ENCODE data around the gene TMEM119. TPM values are rescaled to one million over a fixed set of nuclear protein-coding genes. Genes with fewer than 3 reads are reported as not detected.

TMEM119 gene
- total RNA-seq, 1 donor from 2014 or later: 0.79 TPM

GRCh38 chr12:108605000-108605689 lies 7.3 kb upstream of the TMEM119 start:
- no peak for TF ChIP-seq CTCF (IDR thresholded peaks at IDR 0.05; ENCODE audit: insufficient read depth, low read length, severe bottlenecking)
- Histone ChIP-seq H3K4me3 (ENCODE audit: low read depth, low read length) (no peak overlapping the region), H3K27me3 (ENCODE audit: control insufficient read depth, insufficient read depth, low read length) (no peaks in the 10 kb centered on the region), H3K36me3 (ENCODE audit: control insufficient read depth, insufficient read depth, low read length) (no peaks in the 10 kb centered on the region)
- FAIRE-seq: no peak
- no peak for DNase-seq (ENCODE audit: low read depth)

DNA sequence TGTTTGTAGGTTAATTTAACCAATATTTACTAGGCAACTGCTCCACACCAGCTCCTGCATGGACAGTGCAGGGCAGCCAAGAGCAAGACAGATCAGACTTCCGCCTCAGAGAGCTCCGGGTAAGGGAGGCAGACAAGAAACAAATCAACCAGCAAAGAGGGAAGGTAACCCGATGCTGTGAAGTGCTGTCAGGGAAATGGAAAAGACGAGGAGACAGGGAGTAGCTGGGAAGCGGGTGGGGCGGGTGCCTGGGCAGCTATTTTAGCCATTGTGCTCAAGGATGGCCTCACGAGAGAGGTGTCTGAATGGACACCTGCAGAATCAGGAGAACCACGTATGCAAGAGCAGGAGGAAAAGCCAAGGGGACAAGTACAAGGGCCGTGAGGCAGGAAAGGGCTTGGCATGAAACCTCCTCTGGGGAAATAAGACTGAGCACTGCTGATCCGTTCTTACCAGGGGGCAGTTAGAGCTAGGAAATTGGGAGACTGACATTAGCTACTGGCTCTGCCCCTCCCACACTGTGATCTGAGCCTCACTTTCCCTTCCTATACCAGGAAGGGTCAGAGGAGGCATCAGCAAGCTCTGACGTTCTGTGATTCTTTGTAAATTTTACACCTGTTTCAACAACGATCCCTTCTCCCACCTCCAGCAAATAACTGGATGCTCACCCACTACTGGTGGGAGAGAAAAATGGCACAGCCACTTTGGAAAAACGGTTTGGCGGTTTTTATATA lies 6.5 kb upstream of the TMEM119 start:
- no peak overlapping the region for H3K4me3 ChIP-seq (ENCODE audit: low read depth, low read length)
- TF ChIP-seq CTCF (IDR thresholded peaks at IDR 0.05; ENCODE audit: insufficient read depth, low read length, severe bottlenecking): no peak
- FAIRE-seq (peak; percentile 23), DNase-seq (ENCODE audit: low read depth) (no peak)
- no peaks in the 10 kb centered on the region for H3K27me3 ChIP-seq (ENCODE audit: control insufficient read depth, insufficient read depth, low read length)
- H3K36me3 ChIP-seq (ENCODE audit: control insufficient read depth, insufficient read depth, low read length): no peaks in the 10 kb centered on the region

DNA sequence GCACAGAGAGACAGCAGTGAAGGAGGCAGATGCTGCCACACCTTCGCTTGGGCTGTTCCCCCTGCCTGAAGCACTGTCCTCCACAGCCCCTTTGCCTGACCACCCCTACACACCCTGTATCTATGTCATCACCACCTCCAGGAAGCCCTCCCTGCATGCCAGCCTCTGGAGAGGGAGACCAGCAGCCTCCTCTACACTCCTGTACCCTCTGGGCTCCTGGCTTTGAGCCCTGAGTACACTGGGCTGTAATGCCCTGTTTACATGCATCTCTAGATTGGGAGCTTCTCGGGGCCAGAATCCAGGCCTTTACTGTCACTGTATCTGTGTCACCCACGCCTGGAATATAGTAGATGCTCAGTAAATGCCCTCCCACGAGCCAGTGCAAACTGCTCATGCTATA lies 5.9 kb upstream of the TMEM119 start:
- Histone ChIP-seq H3K27me3 (ENCODE audit: control insufficient read depth, insufficient read depth, low read length) (no peaks in the 10 kb centered on the region), H3K4me3 (ENCODE audit: low read depth, low read length) (no peak overlapping the region), H3K36me3 (ENCODE audit: control insufficient read depth, insufficient read depth, low read length) (no peaks in the 10 kb centered on the region)
- FAIRE-seq: peak; percentile 40
- DNase-seq (ENCODE audit: low read depth): no peak
- no peak for TF ChIP-seq CTCF (IDR thresholded peaks at IDR 0.05; ENCODE audit: insufficient read depth, low read length, severe bottlenecking)

GRCh38 chr12:108602976-108603704 lies 5.3 kb upstream of the TMEM119 start:
- H3K27me3 ChIP-seq (ENCODE audit: control insufficient read depth, insufficient read depth, low read length): no peaks in the 10 kb centered on the region
- H3K4me3 ChIP-seq (ENCODE audit: low read depth, low read length): no peak overlapping the region
- no peak for FAIRE-seq
- no peak for TF ChIP-seq CTCF (IDR thresholded peaks at IDR 0.05; ENCODE audit: insufficient read depth, low read length, severe bottlenecking)
- DNase-seq (ENCODE audit: low read depth): no peak
- no peaks in the 10 kb centered on the region for H3K36me3 ChIP-seq (ENCODE audit: control insufficient read depth, insufficient read depth, low read length)

- H3K36me3 ChIP-seq (ENCODE audit: control insufficient read depth, insufficient read depth, low read length): no peaks in the 10 kb centered on the region
- DNase-seq (ENCODE audit: low read depth) (no peak), FAIRE-seq (no peak)
- TF ChIP-seq CTCF (IDR thresholded peaks at IDR 0.05; ENCODE audit: insufficient read depth, low read length, severe bottlenecking): no peak
- H3K27me3 ChIP-seq (ENCODE audit: control insufficient read depth, insufficient read depth, low read length): no peaks in the 10 kb centered on the region
- H3K4me3 ChIP-seq (ENCODE audit: low read depth, low read length): no peak overlapping the region
These were observed 4.4 kb upstream of the TMEM119 start for GRCh38 chr12:108602209-108602705.
